ENCODE data around the gene CDKN2A.
A peak's percentile ranks its signal among the peaks of the same experiment; 100 is the strongest.

CDKN2A gene

GRCh38 chr9:22029231-22029630 lies 35.0 kb upstream of the CDKN2A start:
- TF ChIP-seq, protein P1, sequence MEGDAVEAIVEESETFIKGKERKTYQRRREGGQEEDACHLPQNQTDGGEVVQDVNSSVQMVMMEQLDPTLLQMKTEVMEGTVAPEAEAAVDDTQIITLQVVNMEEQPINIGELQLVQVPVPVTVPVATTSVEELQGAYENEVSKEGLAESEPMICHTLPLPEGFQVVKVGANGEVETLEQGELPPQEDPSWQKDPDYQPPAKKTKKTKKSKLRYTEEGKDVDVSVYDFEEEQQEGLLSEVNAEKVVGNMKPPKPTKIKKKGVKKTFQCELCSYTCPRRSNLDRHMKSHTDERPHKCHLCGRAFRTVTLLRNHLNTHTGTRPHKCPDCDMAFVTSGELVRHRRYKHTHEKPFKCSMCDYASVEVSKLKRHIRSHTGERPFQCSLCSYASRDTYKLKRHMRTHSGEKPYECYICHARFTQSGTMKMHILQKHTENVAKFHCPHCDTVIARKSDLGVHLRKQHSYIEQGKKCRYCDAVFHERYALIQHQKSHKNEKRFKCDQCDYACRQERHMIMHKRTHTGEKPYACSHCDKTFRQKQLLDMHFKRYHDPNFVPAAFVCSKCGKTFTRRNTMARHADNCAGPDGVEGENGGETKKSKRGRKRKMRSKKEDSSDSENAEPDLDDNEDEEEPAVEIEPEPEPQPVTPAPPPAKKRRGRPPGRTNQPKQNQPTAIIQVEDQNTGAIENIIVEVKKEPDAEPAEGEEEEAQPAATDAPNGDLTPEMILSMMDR (conservative IDR thresholded peaks at IDR 0.05; ENCODE audit: low read depth, low read length): no peak
- no peak overlapping the region for H2AFZ ChIP-seq (ENCODE audit: low read depth)
- no peaks in the 10 kb centered on the region for H3K27me3 ChIP-seq (ENCODE audit: insufficient read depth, low read depth)
- no peaks in the 10 kb centered on the region for H4K20me1 ChIP-seq (ENCODE audit: insufficient read depth)
- no peak overlapping the region for H3K4me3 ChIP-seq (IDR thresholded peaks at IDR 0.05; ENCODE audit: insufficient read depth, low read depth, low read length)
- no peak overlapping the region for H3K27ac ChIP-seq
- no peak overlapping the region for H3K9ac ChIP-seq
- no peaks in the 10 kb centered on the region for H3K79me2 ChIP-seq (ENCODE audit: insufficient read depth, low read depth)
- no peaks in the 10 kb centered on the region for H3K36me3 ChIP-seq (ENCODE audit: insufficient read depth)
- H3K4me1 ChIP-seq (ENCODE audit: low read depth, poor library complexity, severe bottlenecking): peaks cover 71% of the 10 kb centered on the region
- peak overlapping the region; percentile 84; the same call in 1 of the 2 replicates for H3K4me2 ChIP-seq

DNA sequence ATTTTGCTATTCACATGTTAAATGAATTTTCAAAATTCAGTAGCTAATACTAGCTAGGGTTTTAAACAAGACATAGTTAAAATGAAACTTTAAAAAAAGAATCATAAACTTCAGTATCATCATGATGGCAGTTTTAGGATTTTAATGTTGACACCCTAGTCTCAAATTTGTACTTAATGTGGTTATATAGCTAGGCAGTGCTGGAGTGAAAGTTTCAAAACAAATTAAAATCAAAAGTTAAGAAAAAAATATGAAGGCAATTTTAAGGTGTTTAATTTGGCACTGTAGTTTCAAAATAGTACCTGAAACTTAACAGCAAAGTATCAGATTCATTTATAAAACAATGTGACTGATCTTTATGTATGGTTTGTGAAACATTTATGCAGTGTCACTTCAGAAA lies 34.2 kb upstream of the CDKN2A start:
- TF ChIP-seq, protein P1 (conservative IDR thresholded peaks at IDR 0.05; ENCODE audit: low read depth, low read length): no peak
- Histone ChIP-seq H3K4me2 (peak overlapping the region; percentile 33), H3K27me3 (ENCODE audit: insufficient read depth, low read depth) (no peaks in the 10 kb centered on the region), H3K79me2 (ENCODE audit: insufficient read depth, low read depth) (peaks cover 3% of the 10 kb centered on the region; the same call in 1 of the 2 replicates), H2AFZ (ENCODE audit: low read depth) (no peak overlapping the region), H3K9ac (no peak overlapping the region), H3K27ac (no peak overlapping the region), H3K4me3 (IDR thresholded peaks at IDR 0.05; ENCODE audit: insufficient read depth, low read depth, low read length) (no peak overlapping the region), H4K20me1 (ENCODE audit: insufficient read depth) (no peaks in the 10 kb centered on the region), H3K36me3 (ENCODE audit: insufficient read depth) (no peaks in the 10 kb centered on the region), H3K4me1 (ENCODE audit: low read depth, poor library complexity, severe bottlenecking) (peaks cover 63% of the 10 kb centered on the region)

DNA sequence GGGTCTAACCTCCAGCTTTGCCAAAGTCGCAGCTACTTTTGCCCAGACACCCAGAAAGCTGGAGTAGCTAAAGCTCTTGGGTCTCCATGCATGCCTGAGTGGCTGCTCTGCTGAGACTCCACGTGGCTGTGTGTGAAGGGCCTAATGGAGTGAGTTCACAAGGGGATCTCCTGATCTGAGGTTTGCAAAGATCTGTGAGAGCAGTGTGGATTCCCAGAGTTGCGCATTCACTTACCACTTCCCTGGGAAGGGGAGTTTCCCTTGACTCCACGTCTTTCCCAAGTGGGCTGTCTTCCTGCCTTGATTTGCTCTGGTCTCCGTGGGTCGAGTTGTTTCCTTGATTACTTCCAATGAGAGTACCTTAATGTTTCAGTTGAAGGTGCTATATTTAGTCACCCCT lies 32.5 kb upstream of the CDKN2A start:
- Histone ChIP-seq H3K9ac (no peak overlapping the region), H3K27me3 (ENCODE audit: insufficient read depth, low read depth) (no peaks in the 10 kb centered on the region), H3K4me2 (no peak overlapping the region), H2AFZ (ENCODE audit: low read depth) (no peak overlapping the region), H4K20me1 (ENCODE audit: insufficient read depth) (no peaks in the 10 kb centered on the region), H3K79me2 (ENCODE audit: insufficient read depth, low read depth) (peaks cover 17% of the 10 kb centered on the region; the same call in 1 of the 2 replicates), H3K27ac (no peak overlapping the region), H3K4me1 (ENCODE audit: low read depth, poor library complexity, severe bottlenecking) (peaks cover 47% of the 10 kb centered on the region), H3K36me3 (ENCODE audit: insufficient read depth) (no peaks in the 10 kb centered on the region), H3K4me3 (IDR thresholded peaks at IDR 0.05; ENCODE audit: insufficient read depth, low read depth, low read length) (no peak overlapping the region)
- TF ChIP-seq, protein P1 (conservative IDR thresholded peaks at IDR 0.05; ENCODE audit: low read depth, low read length): no peak

DNA sequence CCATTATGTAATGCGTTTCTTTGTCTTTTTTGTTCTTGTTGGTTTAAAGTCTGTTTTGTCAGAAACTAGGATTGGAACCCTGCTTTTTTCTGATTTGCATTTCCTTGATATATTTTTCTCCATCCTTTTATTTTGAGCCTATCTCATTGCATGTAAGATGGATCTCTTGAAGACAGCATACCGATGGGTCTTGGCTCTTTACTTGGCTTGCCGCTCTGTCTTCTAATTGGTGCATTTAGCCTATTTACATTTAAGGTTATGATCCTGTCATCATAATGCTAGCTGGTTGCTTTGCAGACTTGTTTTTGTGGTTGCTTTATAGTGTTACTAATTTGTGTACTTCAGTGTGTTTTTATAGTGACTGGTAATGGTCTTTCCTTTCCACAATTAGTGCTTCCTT lies 28.2 kb upstream of the CDKN2A start:
- H3K4me1 ChIP-seq (ENCODE audit: low read depth, poor library complexity, severe bottlenecking): peaks cover 4% of the 10 kb centered on the region

More for the DNA sequence above, 28.2 kb upstream of the CDKN2A start:
- no peak overlapping the region for H3K4me2 ChIP-seq
- H4K20me1 ChIP-seq (ENCODE audit: insufficient read depth): no peaks in the 10 kb centered on the region
- H2AFZ ChIP-seq (ENCODE audit: low read depth): no peak overlapping the region
- TF ChIP-seq, protein P1 (conservative IDR thresholded peaks at IDR 0.05; ENCODE audit: low read depth, low read length): no peak
- no peak overlapping the region for H3K4me3 ChIP-seq (IDR thresholded peaks at IDR 0.05; ENCODE audit: insufficient read depth, low read depth, low read length)
- no peaks in the 10 kb centered on the region for H3K36me3 ChIP-seq (ENCODE audit: insufficient read depth)
- H3K27me3 ChIP-seq (ENCODE audit: insufficient read depth, low read depth): no peaks in the 10 kb centered on the region
- peaks cover 17% of the 10 kb centered on the region; the same call in 1 of the 2 replicates for H3K79me2 ChIP-seq (ENCODE audit: insufficient read depth, low read depth)
- H3K9ac ChIP-seq: no peak overlapping the region
- no peak overlapping the region for H3K27ac ChIP-seq
